ENCODE measurements around the gene SLCO4A1. TPM values are rescaled to one million over a fixed set of nuclear protein-coding genes. Genes with fewer than 3 reads are reported as not detected.

Gene SLCO4A1
- total RNA-seq, 5 donors from 2014 or later (not counting 1 experiment from before 2014, with no cell fraction given), result 0.98 to 7.2 (median 5.4) TPM

DNA sequence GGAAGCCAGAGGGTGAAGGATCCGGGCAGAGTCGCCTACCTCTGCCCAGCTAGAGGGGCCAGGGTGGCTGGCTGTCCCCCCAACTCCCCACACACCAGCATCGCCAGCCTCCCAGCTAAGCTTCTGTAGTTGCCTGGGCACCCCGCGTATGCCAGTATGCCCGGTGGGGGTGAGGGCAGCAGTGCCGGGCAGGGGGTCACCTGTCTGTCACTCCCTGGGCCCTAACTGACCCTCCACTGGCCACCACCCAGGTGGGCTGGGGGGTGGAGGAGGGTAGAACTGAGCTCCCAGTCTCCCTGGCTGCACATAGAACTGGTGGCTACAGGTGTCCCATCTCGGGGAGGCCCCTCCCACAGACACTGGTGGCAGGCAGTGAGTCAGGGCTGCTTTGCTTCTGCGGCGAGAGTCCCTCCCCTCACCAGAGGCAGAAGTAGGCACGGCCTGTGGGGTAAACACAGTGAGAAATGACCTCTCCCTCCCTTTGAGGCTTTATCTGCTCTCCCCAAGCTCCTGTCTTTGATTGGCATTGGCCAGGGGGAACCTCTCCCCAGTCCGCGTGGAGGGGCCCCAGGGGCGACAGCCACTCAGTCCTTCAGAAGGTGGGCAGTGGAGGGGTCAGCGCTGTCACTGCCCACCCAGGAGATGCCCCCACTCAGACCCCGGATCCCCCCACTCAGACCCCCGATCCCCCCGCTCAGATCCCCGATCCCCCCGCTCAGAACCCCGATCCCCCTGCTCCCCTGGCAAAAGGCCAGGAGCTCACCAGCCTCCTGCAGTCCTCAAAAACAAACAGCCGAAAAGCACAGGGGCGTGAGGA is 68.8 kb downstream of the SLCO4A1 start:
- H3K9me3 Mint-ChIP-seq, result no peaks in the 10 kb centered on the region
- ChIA-PET CTCF (no interaction called here), POLR2A (no interaction called here)
- H3K27ac Mint-ChIP-seq, result no peak overlapping the region
- DNase-seq, result peak in 4 of 35 experiments; percentile 14 to 37 (median 28)
- peaks cover 11 to 35% of the 10 kb centered on the region in 2 donors for H3K27me3 Mint-ChIP-seq
- peaks cover 10 to 20% of the 10 kb centered on the region in 2 experiments for H3K4me1 ChIP-seq (ENCODE audit: control insufficient read depth in 1 of 2, extremely low read depth in 1 of 2, insufficient read depth in 2 of 2, low read length in 2 of 2)
- H3K36me3 ChIP-seq (ENCODE audit: control insufficient read depth in 2 of 2, extremely low read depth in 1 of 2, insufficient read depth in 1 of 2, low read length in 1 of 2), result no peaks in the 10 kb centered on the region
- no peak overlapping the region for H3K27ac ChIP-seq (ENCODE audit: low read length)
- no peaks in the 10 kb centered on the region for H3K9me3 ChIP-seq
- WGBS (ENCODE audit: insufficient coverage), result 52% methylated on average over 10 of the region's 23 CpGs
- H3K4me3 ChIP-seq (ENCODE audit: control insufficient read depth in 1 of 2, extremely low read depth in 1 of 2, low read length in 1 of 2), result no peak overlapping the region
- no peaks in the 10 kb centered on the region for H3K36me3 Mint-ChIP-seq
- H3K4me1 Mint-ChIP-seq, result peaks cover 4 to 30% (median 16%) of the 10 kb centered on the region in 3 donors
- no peak overlapping the region for H3K4me3 Mint-ChIP-seq
- peak in 3 of 4 experiments; percentile 57 to 62 (median 61) for ATAC-seq (replicated peaks in 1 of 4)
- peaks cover 5 to 46% of the 10 kb centered on the region in 2 experiments for H3K27me3 ChIP-seq (replicated peaks in 1 of 2; ENCODE audit: control insufficient read depth in 2 of 2, extremely low read depth in 1 of 2, insufficient read depth in 2 of 2, low read length in 1 of 2)

DNA sequence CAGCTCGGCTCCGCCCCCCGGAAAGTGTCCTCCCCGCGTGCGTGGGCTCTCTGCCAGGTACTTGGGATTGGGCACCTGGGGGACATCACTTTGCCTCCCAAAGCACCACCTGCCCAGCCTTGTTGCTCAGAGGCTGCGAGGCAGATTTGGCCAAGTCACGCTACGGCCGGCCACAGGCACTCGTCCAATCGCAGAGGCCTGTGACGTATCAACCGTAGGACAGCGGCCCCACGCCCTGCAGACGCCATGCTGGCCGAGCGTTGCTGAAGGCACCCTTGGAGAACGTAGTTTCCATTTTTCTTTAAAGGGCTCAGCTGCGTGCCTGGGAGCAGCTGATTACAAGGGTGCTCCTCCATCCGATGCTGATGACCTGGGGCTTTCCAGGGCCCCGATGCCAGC is 69.4 kb downstream of the SLCO4A1 start:
- Histone ChIP-seq H3K36me3 (ENCODE audit: control insufficient read depth in 2 of 2, extremely low read depth in 1 of 2, insufficient read depth in 1 of 2, low read length in 1 of 2) (no peaks in the 10 kb centered on the region), H3K27me3 (replicated peaks in 1 of 2; ENCODE audit: control insufficient read depth in 2 of 2, extremely low read depth in 1 of 2, insufficient read depth in 2 of 2, low read length in 1 of 2) (peaks cover 5 to 42% of the 10 kb centered on the region in 2 experiments), H3K4me3 (ENCODE audit: control insufficient read depth in 1 of 2, extremely low read depth in 1 of 2, low read length in 1 of 2) (no peak overlapping the region), H3K4me1 (ENCODE audit: control insufficient read depth in 1 of 2, extremely low read depth in 1 of 2, insufficient read depth in 2 of 2, low read length in 2 of 2) (peaks cover 10 to 26% of the 10 kb centered on the region in 2 experiments), H3K27ac (ENCODE audit: low read length) (no peak overlapping the region), H3K9me3 (no peaks in the 10 kb centered on the region)
- Mint-ChIP-seq H3K27ac (no peak overlapping the region), H3K9me3 (no peaks in the 10 kb centered on the region), H3K36me3 (no peaks in the 10 kb centered on the region), H3K4me1 (peaks cover 10 to 36% (median 22%) of the 10 kb centered on the region in 3 donors), H3K4me3 (no peak overlapping the region), H3K27me3 (peaks cover 11 to 35% of the 10 kb centered on the region in 2 donors)
- ATAC-seq (replicated peaks in 1 of 4) (no peak), DNase-seq (no peak)
- CTCF ChIA-PET, result no interaction called here
- POLR2A ChIA-PET, result no interaction called here
- 85% methylated on average over 23 of the region's 23 CpGs for WGBS (ENCODE audit: insufficient coverage)

DNA sequence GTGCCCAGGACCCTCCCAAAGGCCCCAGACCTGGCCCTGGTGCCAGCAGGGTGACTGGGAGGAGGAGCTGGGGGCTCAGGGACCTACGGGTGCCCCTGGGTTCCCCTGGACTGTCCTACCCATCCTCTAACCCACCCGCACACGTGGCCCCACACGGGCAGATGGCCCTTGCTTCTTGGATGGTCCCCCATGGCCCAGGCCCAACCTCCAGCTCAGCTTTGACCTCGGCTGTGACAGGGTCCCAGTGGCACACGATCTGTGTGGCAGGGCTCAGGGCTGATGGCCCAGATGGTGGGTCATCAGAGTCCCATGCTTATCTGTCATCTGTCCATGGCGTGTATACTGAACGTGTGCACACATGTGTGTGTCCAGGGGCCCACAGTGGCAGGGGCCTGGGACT is 70.3 kb downstream of the SLCO4A1 start:
- CTCF ChIA-PET, result no interaction called here
- H3K27me3 ChIP-seq (replicated peaks in 1 of 2; ENCODE audit: control insufficient read depth in 2 of 2, extremely low read depth in 1 of 2, insufficient read depth in 2 of 2, low read length in 1 of 2), result peaks cover 5 to 33% of the 10 kb centered on the region in 2 experiments
- Mint-ChIP-seq H3K27me3 (peaks cover 11 to 29% of the 10 kb centered on the region in 2 donors), H3K36me3 (no peaks in the 10 kb centered on the region), H3K9me3 (no peaks in the 10 kb centered on the region), H3K4me1 (peaks cover 10 to 44% (median 30%) of the 10 kb centered on the region in 3 donors), H3K4me3 (no peak overlapping the region), H3K27ac (no peak overlapping the region)
- H3K4me3 ChIP-seq (ENCODE audit: control insufficient read depth in 1 of 2, extremely low read depth in 1 of 2, low read length in 1 of 2), result no peak overlapping the region
- ATAC-seq (replicated peaks in 1 of 4) (no peak), DNase-seq (no peak)
- peaks cover 14 to 35% of the 10 kb centered on the region in 2 experiments for H3K4me1 ChIP-seq (ENCODE audit: control insufficient read depth in 1 of 2, extremely low read depth in 1 of 2, insufficient read depth in 2 of 2, low read length in 2 of 2)
- WGBS (ENCODE audit: insufficient coverage), result 84% methylated on average over 7 of the region's 8 CpGs
- no peaks in the 10 kb centered on the region for H3K9me3 ChIP-seq
- no peaks in the 10 kb centered on the region for H3K36me3 ChIP-seq (ENCODE audit: control insufficient read depth in 2 of 2, extremely low read depth in 1 of 2, insufficient read depth in 1 of 2, low read length in 1 of 2)
- no peak overlapping the region for H3K27ac ChIP-seq (ENCODE audit: low read length)
- POLR2A ChIA-PET, result no interaction called here

DNA sequence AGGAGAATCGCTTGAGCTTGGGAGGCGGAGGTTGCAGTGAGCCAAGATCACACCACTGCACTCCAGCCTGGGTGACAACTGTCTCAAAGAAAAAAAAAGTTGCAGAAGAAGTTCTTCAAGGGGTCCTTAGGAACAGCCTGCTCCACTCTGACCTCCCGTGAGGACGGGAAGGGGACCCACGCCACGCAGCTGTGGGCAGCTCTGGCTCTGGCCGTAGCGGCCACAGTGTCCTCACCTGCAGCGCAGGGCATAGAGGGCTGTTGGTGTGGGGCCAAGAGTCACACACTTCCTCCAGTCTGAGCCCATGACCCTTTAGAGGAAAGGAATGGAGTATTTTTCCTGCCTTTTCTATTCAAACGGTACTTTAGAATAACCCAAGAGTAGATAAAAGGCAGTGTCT is 71.7 kb downstream of the SLCO4A1 start:
- Mint-ChIP-seq H3K36me3 (no peaks in the 10 kb centered on the region), H3K9me3 (no peaks in the 10 kb centered on the region), H3K4me3 (no peak overlapping the region), H3K27me3 (peaks cover 6 to 22% of the 10 kb centered on the region in 2 donors), H3K27ac (peak overlapping the region in 1 of 2 donors; percentile 9), H3K4me1 (peaks cover 10 to 45% (median 26%) of the 10 kb centered on the region in 3 donors)
- WGBS (ENCODE audit: insufficient coverage), result 98% methylated on average over 7 of the region's 10 CpGs
- no peak for DNase-seq
- Histone ChIP-seq H3K4me1 (ENCODE audit: control insufficient read depth in 1 of 2, extremely low read depth in 1 of 2, insufficient read depth in 2 of 2, low read length in 2 of 2) (peaks cover 10 to 33% of the 10 kb centered on the region in 2 experiments), H3K4me3 (ENCODE audit: control insufficient read depth in 1 of 2, extremely low read depth in 1 of 2, low read length in 1 of 2) (no peak overlapping the region), H3K27ac (ENCODE audit: low read length) (no peak overlapping the region), H3K9me3 (no peaks in the 10 kb centered on the region), H3K36me3 (ENCODE audit: control insufficient read depth in 2 of 2, extremely low read depth in 1 of 2, insufficient read depth in 1 of 2, low read length in 1 of 2) (no peaks in the 10 kb centered on the region), H3K27me3 (replicated peaks in 1 of 2; ENCODE audit: control insufficient read depth in 2 of 2, extremely low read depth in 1 of 2, insufficient read depth in 2 of 2, low read length in 1 of 2) (peaks cover 3 to 31% of the 10 kb centered on the region in 2 experiments)
- CTCF ChIA-PET, result no interaction called here
- POLR2A ChIA-PET, result no interaction called here
- ATAC-seq (replicated peaks in 1 of 4), result no peak

DNA sequence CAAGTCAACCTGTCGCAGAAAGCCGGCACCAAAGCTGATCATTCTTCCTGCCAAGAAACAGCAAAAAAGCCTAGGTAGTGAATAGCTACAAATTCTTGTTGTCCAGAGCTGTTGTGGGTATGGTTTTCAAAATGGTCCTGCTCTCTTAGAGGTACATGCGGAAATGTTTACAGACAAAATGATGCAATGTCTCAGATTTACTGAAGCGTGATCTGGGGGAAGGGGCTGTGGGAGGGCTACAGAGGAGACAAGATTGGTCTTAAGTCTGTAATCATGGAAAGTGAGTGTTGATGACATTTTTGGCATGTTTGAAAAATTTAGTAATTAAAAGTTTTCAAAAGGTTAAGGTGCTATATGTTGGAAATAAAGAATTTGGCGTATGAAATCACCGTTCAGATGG is 72.5 kb downstream of the SLCO4A1 start:
- POLR2A ChIA-PET, result no interaction called here
- Mint-ChIP-seq H3K9me3 (peaks cover 0 to 4% (median 0%) of the 10 kb centered on the region in 3 donors), H3K36me3 (no peaks in the 10 kb centered on the region), H3K4me1 (peaks cover 10 to 43% (median 26%) of the 10 kb centered on the region in 3 donors), H3K4me3 (no peak overlapping the region), H3K27ac (peak overlapping the region in 1 of 2 donors; percentile 2), H3K27me3 (peaks cover 6 to 16% of the 10 kb centered on the region in 2 donors)
- H3K4me1 ChIP-seq (ENCODE audit: control insufficient read depth in 1 of 2, extremely low read depth in 1 of 2, insufficient read depth in 2 of 2, low read length in 2 of 2), result peaks cover 10 to 28% of the 10 kb centered on the region in 2 experiments
- H3K9me3 ChIP-seq, result no peaks in the 10 kb centered on the region
- no peaks in the 10 kb centered on the region for H3K36me3 ChIP-seq (ENCODE audit: control insufficient read depth in 2 of 2, extremely low read depth in 1 of 2, insufficient read depth in 1 of 2, low read length in 1 of 2)
- H3K4me3 ChIP-seq (ENCODE audit: control insufficient read depth in 1 of 2, extremely low read depth in 1 of 2, low read length in 1 of 2), result no peak overlapping the region
- CTCF ChIA-PET, result no interaction called here
- WGBS (ENCODE audit: insufficient coverage), result 97% methylated on average over 6 of the region's 6 CpGs
- DNase-seq (no peak), ATAC-seq (replicated peaks in 1 of 4) (no peak)
- peaks cover 3 to 23% of the 10 kb centered on the region in 2 experiments for H3K27me3 ChIP-seq (replicated peaks in 1 of 2; ENCODE audit: control insufficient read depth in 2 of 2, extremely low read depth in 1 of 2, insufficient read depth in 2 of 2, low read length in 1 of 2)
- no peak overlapping the region for H3K27ac ChIP-seq (ENCODE audit: low read length)

DNA sequence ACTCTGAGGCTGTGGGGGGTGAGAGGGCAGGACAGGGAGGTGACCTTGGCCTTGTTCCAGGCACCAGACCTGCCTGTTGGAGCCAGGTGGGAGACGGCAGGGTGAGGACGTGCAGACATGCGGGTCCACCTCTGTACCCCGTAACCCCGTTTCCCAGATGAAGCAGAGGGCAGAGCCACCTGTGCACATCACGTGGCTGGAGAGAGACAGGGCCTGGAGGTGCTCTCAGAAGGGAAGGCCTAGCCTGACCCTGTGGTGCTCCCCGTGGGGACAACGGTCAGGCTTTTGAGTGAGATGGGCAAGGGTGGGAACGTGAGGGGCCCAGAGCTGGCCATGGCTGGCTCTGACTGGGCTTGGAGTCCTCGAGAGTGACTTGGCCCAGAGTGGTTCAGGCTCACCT is 72.9 kb downstream of the SLCO4A1 start:
- peaks cover 2 to 19% of the 10 kb centered on the region in 2 experiments for H3K27me3 ChIP-seq (replicated peaks in 1 of 2; ENCODE audit: control insufficient read depth in 2 of 2, extremely low read depth in 1 of 2, insufficient read depth in 2 of 2, low read length in 1 of 2)
- Mint-ChIP-seq H3K4me3 (no peak overlapping the region), H3K4me1 (peaks cover 10 to 40% (median 26%) of the 10 kb centered on the region in 3 donors), H3K27me3 (peaks cover 4 to 12% of the 10 kb centered on the region in 2 donors), H3K36me3 (peaks cover under 1% of the 10 kb centered on the region), H3K27ac (peak overlapping the region in 1 of 2 donors; percentile 2), H3K9me3 (peaks cover 0 to 5% (median under 1%) of the 10 kb centered on the region in 3 donors)
- no peaks in the 10 kb centered on the region for H3K9me3 ChIP-seq
- DNase-seq, result no peak
- no peaks in the 10 kb centered on the region for H3K36me3 ChIP-seq (ENCODE audit: control insufficient read depth in 2 of 2, extremely low read depth in 1 of 2, insufficient read depth in 1 of 2, low read length in 1 of 2)
- ChIA-PET CTCF (interaction anchor here in 1 of 2 donors (0.5 kb wide), 1 partner anchor 79 kb away, joined by 3 read pairs; no protein-coding TSS in a partner anchor), POLR2A (no interaction called here)
- no peak for ATAC-seq (replicated peaks in 1 of 4)
- peaks cover 10 to 28% of the 10 kb centered on the region in 2 experiments for H3K4me1 ChIP-seq (ENCODE audit: control insufficient read depth in 1 of 2, extremely low read depth in 1 of 2, insufficient read depth in 2 of 2, low read length in 2 of 2)
- no peak overlapping the region for H3K4me3 ChIP-seq (ENCODE audit: control insufficient read depth in 1 of 2, extremely low read depth in 1 of 2, low read length in 1 of 2)
- 87% methylated on average over 10 of the region's 10 CpGs for WGBS (ENCODE audit: insufficient coverage)
- no peak overlapping the region for H3K27ac ChIP-seq (ENCODE audit: low read length)
